K562 (cell line): ENCODE results near the gene HMOX2. TPM values are rescaled to one million over a fixed set of nuclear protein-coding genes. Genes with fewer than 3 reads are reported as not detected.

Source experiments
- ATAC-seq: fragments of 200-7000 bp; cut with Tn5 transposase; 3 replicates; pipeline ENCODE4 v1.9.1; 2020; ENCODE audit warnings: moderate library complexity
- BruUV-seq: library from RNA; stranded (reverse); fragments of 400-500 nt; replicated peaks from 2 replicates; lab custom pipeline; 2021; lab: Mats Ljungman, UMichigan
- CTCF ChIA-PET: fragments of 300-600 bp; formaldehyde crosslinking; extraction: SDS; loops from one replicate; lab custom pipeline; 2021; ENCODE audit warnings: low intra/inter-chr PET ratio; lab: Yijun Ruan, JAX
- POLR2A ChIA-PET: fragments of 300-600, 350-650 bp; sonication (Branson Sonifier 250); formaldehyde crosslinking; extraction: SDS; loops from one replicate; lab custom pipeline; 2021; ENCODE audit warnings: antibody characterized with exemption, inconsistent platforms; lab: Yijun Ruan, JAX
- DNase-seq, 4 experiments: peaks; one replicate each; pipeline versions ENCODE4 v3.0.0 to v3.0.0-alpha.2; 2011 to 2018; ENCODE audit warnings: low spot score in 3 of 4, mixed read lengths in 3 of 4; ENCODE audit errors: extremely low read depth in 1 of 4
- FAIRE-seq: peaks from 2 replicates; lab custom pipeline; 2011; peaks lifted over from hg19 to GRCh38; lab: Jason Lieb, UNC
- H2AFZ ChIP-seq: 2 replicates; pipeline ENCODE4 v1.6.0; 2011; ENCODE audit warnings: low read depth, low read length, control low read depth, inconsistent platforms
- H3K27ac ChIP-seq: fragments of 200-600 bp; 3 replicates; pipeline ENCODE4 v1.8.0; 2011; ENCODE audit warnings: low read depth, mild to moderate bottlenecking, control low read depth, inconsistent platforms, low read length, moderate library complexity, mixed read lengths; ENCODE audit errors: extremely low read depth
- H3K27me3 ChIP-seq, 2 experiments: fragments of 300-600 bp in 1 of 2; 2 replicates in 1 of 2; 3 replicates in 1 of 2; pipeline versions ENCODE4 v1.6.0 to v1.8.0; 2011; ENCODE audit warnings: inconsistent platforms in 2 of 2, low read length in 2 of 2, mild to moderate bottlenecking in 1 of 2, mixed read lengths in 1 of 2, moderate library complexity in 1 of 2; ENCODE audit not compliant: control insufficient read depth in 2 of 2, insufficient read depth in 2 of 2
- H3K36me3 ChIP-seq: fragments of 300-600 bp; 3 replicates; pipeline ENCODE4 v1.8.0; 2011; ENCODE audit warnings: mild to moderate bottlenecking, low read length, inconsistent platforms; ENCODE audit not compliant: control insufficient read depth, insufficient read depth
- H3K4me1 ChIP-seq, 2 experiments: fragments of 200-600 bp in 1 of 2; replicated peaks in 1 of 2; 2 replicates in 1 of 2; 3 replicates in 1 of 2; pipeline versions ENCODE4 v1.5.1 to v1.8.0; 2011; ENCODE audit warnings: inconsistent platforms in 2 of 2, low read length in 2 of 2, mild to moderate bottlenecking in 1 of 2, mixed read lengths in 1 of 2, moderate library complexity in 1 of 2; ENCODE audit not compliant: control insufficient read depth in 2 of 2, insufficient read depth in 2 of 2
- H3K4me2 ChIP-seq: 2 replicates; pipeline ENCODE4 v1.6.1; 2011; ENCODE audit warnings: low read length, control low read depth, inconsistent platforms, mixed read lengths; ENCODE audit not compliant: insufficient read depth
- H3K4me3 ChIP-seq: fragments of 200-600 bp; sonication (generic), shearing (Covaris generic); 2 replicates; pipeline ENCODE4 v1.5.1; 2016; ENCODE audit warnings: control low read depth, inconsistent platforms
- H3K79me2 ChIP-seq: fragments of 200-600 bp; 3 replicates; pipeline ENCODE4 v1.8.0; 2011; ENCODE audit warnings: low read length, inconsistent platforms; ENCODE audit not compliant: control insufficient read depth, insufficient read depth
- H3K9ac ChIP-seq, 2 experiments: 2 replicates each; pipeline versions ENCODE4 v1.6.0 to v1.6.1; 2011; ENCODE audit warnings: low read depth in 2 of 2, low read length in 2 of 2, control low read depth in 1 of 2, inconsistent platforms in 1 of 2, mild to moderate bottlenecking in 1 of 2, mixed read lengths in 1 of 2; ENCODE audit not compliant: insufficient read depth in 1 of 2
- H3K9me1 ChIP-seq: one replicate; pipeline ENCODE4 v1.6.0; 2011; ENCODE audit warnings: inconsistent platforms, mild to moderate bottlenecking, low read length, moderate library complexity; ENCODE audit not compliant: control insufficient read depth, insufficient read depth
- H3K9me3 ChIP-seq: replicated peaks from 2 replicates; pipeline ENCODE4 v1.5.1; 2011; ENCODE audit warnings: low read depth, low read length, inconsistent platforms; ENCODE audit not compliant: control insufficient read depth, insufficient read depth
- H4K20me1 ChIP-seq: replicated peaks from 2 replicates; pipeline ENCODE4 v1.6.1; 2011; ENCODE audit warnings: low read length, inconsistent platforms, mixed read lengths; ENCODE audit not compliant: control insufficient read depth, insufficient read depth
- E2F6 ChIP-seq, 2 experiments: IDR thresholded peaks; 2 replicates each; pipeline ENCODE4 v1.6.1; 2011; ENCODE audit warnings: borderline replicate concordance in 1 of 2, control low read depth in 1 of 2, low read depth in 1 of 2, low read length in 1 of 2, mild to moderate bottlenecking in 1 of 2, mixed read lengths in 1 of 2, moderate library complexity in 1 of 2; ENCODE audit not compliant: insufficient read depth in 1 of 2, insufficient read length in 1 of 2, poor library complexity in 1 of 2, severe bottlenecking in 1 of 2; ENCODE audit errors: extremely low read depth in 1 of 2
- ERF ChIP-seq: fragments of 450-650 bp; formaldehyde crosslinking; IDR thresholded peaks from 2 replicates; pipeline ENCODE4 v1.4.0; 2020; ENCODE audit warnings: mild to moderate bottlenecking, mixed read lengths
- ESRRA ChIP-seq: fragments of 450-650 bp; IDR thresholded peaks from 2 replicates; pipeline ENCODE4 v1.6.1; 2014; ENCODE audit warnings: low read depth, mild to moderate bottlenecking, moderate library complexity, borderline replicate concordance
- FOXM1 ChIP-seq, 2 experiments: fragments of 450-650 bp in 1 of 2; sonication (generic) in 1 of 2; formaldehyde crosslinking in 1 of 2; IDR thresholded peaks; 2 replicates each; pipeline versions ENCODE4 v1.6.1 to v1.9.0; 2017 to 2022; ENCODE audit warnings: low read depth in 2 of 2, mild to moderate bottlenecking in 2 of 2, missing genetic modification reagents in 1 of 2, moderate library complexity in 1 of 2
- FOXP1 ChIP-seq: sonication (generic); formaldehyde crosslinking; IDR thresholded peaks from 2 replicates; pipeline ENCODE4 v1.8.0; 2022; ENCODE audit warnings: mild to moderate bottlenecking, missing genetic modification reagents
- HSF4 ChIP-seq: fragments of 250-450 bp; sonication (Bioruptor Pico); IDR thresholded peaks from 2 replicates; pipeline ENCODE4 v2.1.2; 2022; ENCODE audit warnings: mild to moderate bottlenecking, moderate library complexity, borderline replicate concordance
- IRF9 ChIP-seq: fragments of 450-650 bp; IDR thresholded peaks from 2 replicates; pipeline ENCODE4 v1.6.1; 2016; ENCODE audit warnings: missing biosample characterization, missing genetic modification characterization
- NFE2L1 ChIP-seq: fragments of 450-650 bp; IDR thresholded peaks from 2 replicates; pipeline ENCODE4 v1.6.1; 2016; ENCODE audit warnings: missing genetic modification characterization, low read depth, mild to moderate bottlenecking, missing compliant biosample characterization, moderate library complexity, borderline replicate concordance
- NR3C1 ChIP-seq: sonication (generic); formaldehyde crosslinking; IDR thresholded peaks from 2 replicates; pipeline ENCODE4 v1.8.1; 2022; ENCODE audit warnings: missing genetic modification reagents
- RB1 ChIP-seq: fragments of 450-650 bp; IDR thresholded peaks from 2 replicates; pipeline ENCODE4 v1.6.1; 2017; ENCODE audit warnings: low read depth, mild to moderate bottlenecking
- SMAD2 ChIP-seq: fragments of 150-350 bp; IDR thresholded peaks from 2 replicates; pipeline ENCODE4 v1.6.1; 2014; ENCODE audit warnings: low read depth, mild to moderate bottlenecking, low read length
- SMAD4 ChIP-seq: fragments of 250-450 bp; sonication (Bioruptor Pico); conservative IDR thresholded peaks from 2 replicates; pipeline ENCODE4 v1.8.0; 2021; ENCODE audit warnings: inconsistent platforms, mild to moderate bottlenecking, moderate library complexity
- SREBF2 ChIP-seq: sonication (generic); formaldehyde crosslinking; IDR thresholded peaks from 2 replicates; pipeline ENCODE4 v1.4.0; 2020; ENCODE audit warnings: mild to moderate bottlenecking, missing genetic modification reagents
- ZNF224 ChIP-seq: sonication (generic); formaldehyde crosslinking; IDR thresholded peaks from 2 replicates; pipeline ENCODE4 v1.8.0; 2022; ENCODE audit warnings: mild to moderate bottlenecking, missing genetic modification reagents
- WGBS: fragments of 100-300 bp; shearing (Covaris generic); methylation state at CpG from one replicate; pipeline ENCODE4 v1.1.6; 2016; ENCODE audit warnings: low coverage, mixed read lengths; ENCODE audit not compliant: insufficient coverage; ENCODE audit errors: missing lambda C conversion rate; 5-methylcytosine and 5-hydroxymethylcytosine counted together
- in situ Hi-C: fragments of 300-500 bp; cut with MboI; formaldehyde crosslinking; loops from 4 replicates; pipeline ENCODE4 v1.15.0; 2018; ENCODE audit warnings: inconsistent platforms, mixed read lengths
- intact Hi-C: fragments of 100-400 bp; cut with micrococcal nuclease; formaldehyde crosslinking; loops from 2 replicates; pipeline ENCODE4 v1.14.2; 2022
- polyA plus RNA-seq, 8 experiments: library from polyadenylated mRNA; depleted of rRNA in 4 of 8; stranded (reverse) in 5 of 8; unstranded in 3 of 8; fragments of >200 nt; fragmentation: Nextera tagmentation in 2 of 8; fragmentation: Illumina TruSeq in 1 of 8; extraction: Ambion mirVana in 2 of 8; extraction: Trizol in 1 of 8; gene quantifications; 2 replicates each; pipeline versions ENCODE4 v1.2.1 to v1.2.3, GENCODE V29; 2011 to 2014; ENCODE audit warnings: inconsistent platforms in 1 of 8, missing spikeins in 1 of 8
- total RNA-seq, 7 experiments: library from RNA; depleted of rRNA in 6 of 7; stranded (reverse); fragments of >200 nt in 6 of 7; fragmentation: Illumina TruSeq in 2 of 7; extraction: Trizol in 2 of 7; gene quantifications; 2 replicates each; pipeline versions ENCODE4 v1.2.1 to v1.2.3, GENCODE V29; 2011 to 2021; ENCODE audit warnings: low replicate concordance in 1 of 7

The HMOX2 gene
- total and polyA plus RNA-seq, 9 of the 15 experiments (the other 6 are each of a cell fraction or from before 2014, with no cell fraction given), result 26.8 to 87.4 (median 57.4) TPM

- DNase-seq (no peak), FAIRE-seq (no peak), ATAC-seq (no peak)
- Histone ChIP-seq H4K20me1 (0 out of 2 replicates have a peak, but pooled peaks cover 6% of the 10 kb centered on the region), H3K27ac (no peak overlapping the region), H3K36me3 (peaks cover 74% of the 10 kb centered on the region; the same call in 2 of the 3 replicates), H3K79me2 (no peaks in the 10 kb centered on the region), H3K4me1 (peaks cover 0 to 13% of the 10 kb centered on the region in 2 experiments; a peak in 2 of 5 replicates), H3K4me3 (no peak overlapping the region), H3K4me2 (no peak overlapping the region), H3K9me3 (no peaks in the 10 kb centered on the region), H3K9ac (0 out of 4 replicates have a peak overlapping the region, but pooled peaks of 1 of the 2 experiments have one; percentile 19), H3K27me3 (no peaks in the 10 kb centered on the region), H3K9me1 (no peaks in the 10 kb centered on the region), H2AFZ (no peak overlapping the region)
- no TSS peak for BruUV-seq
- intact Hi-C loops (no loop called here), in situ Hi-C loops (no loop called here)
- ChIA-PET POLR2A (interaction anchor here (0.9 to 1.2 kb wide), 2 partner anchors 45 to 98 kb away, joined by 3 read pairs; no protein-coding TSS in a partner anchor), CTCF (no interaction called here)
- TF ChIP-seq NR3C1 (CRISPR knock-in tag), result no peak
- no peak for TF ChIP-seq E2F6 (IDR thresholded peaks at IDR 0.05; ENCODE audit: borderline replicate concordance in 1 of 2, extremely low read depth in 1 of 2, insufficient read depth in 1 of 2, insufficient read length in 1 of 2, low read depth in 1 of 2, low read length in 1 of 2, poor library complexity in 1 of 2, severe bottlenecking in 1 of 2)
- no peak for TF ChIP-seq FOXP1 (CRISPR knock-in tag)
- no peak for TF ChIP-seq RB1
- no peak for TF ChIP-seq ERF (CRISPR knock-in tag)
- no peak for TF ChIP-seq HSF4 (CRISPR knock-in tag)
- TF ChIP-seq SMAD4 (CRISPR knock-in tag), result no peak
- TF ChIP-seq NFE2L1 (tag), result no peak
- no peak for TF ChIP-seq SMAD2
- no peak for TF ChIP-seq ZNF224 (CRISPR knock-in tag)
- TF ChIP-seq SREBF2 (CRISPR knock-in tag), result no peak
- no peak for TF ChIP-seq FOXM1 (IDR thresholded peaks at IDR 0.05; ENCODE audit: low read depth)
- TF ChIP-seq FOXM1 (CRISPR knock-in tag; IDR thresholded peaks at IDR 0.05; ENCODE audit: low read depth), result no peak
- no peak for TF ChIP-seq IRF9 (tag)
- no peak for TF ChIP-seq ESRRA
- 93% methylated on average over 8 of the region's 8 CpGs for WGBS
Observed at GRCh38 chr16:4509420-4509819, 33.2 kb downstream of the HMOX2 start.
